HG02642 (cell line): Measurements from ENCODE around the gene PATL1.
A peak's percentile ranks its signal among the peaks of the same experiment; 100 is the strongest.

ENCODE experiments used
- ATAC-seq: cut with Tn5 transposase; IDR thresholded peaks from one replicate; pipeline ENCODE4 v1.9.1; 2021; ENCODE audit warnings: mild to moderate bottlenecking; ENCODE audit not compliant: unreplicated experiment, poor library complexity

Gene PATL1

GRCh38 chr11:59615637-59616395 lies 53.0 kb downstream of the PATL1 start, which contains the start of gene OSBP:
Gene OSBP, minus strand, starts transcription at chr11:59615774. Its CDS starts 110 bp downstream, at chr11:59615664.
- ATAC-seq = peak; percentile 90

- ATAC-seq = peak; percentile 10
Measured at GRCh38 chr11:59615120-59615636, 53.7 kb downstream of the PATL1 start.

GRCh38 chr11:59614277-59615119 lies 54.3 kb downstream of the PATL1 start:
- no peak for ATAC-seq

- ATAC-seq = no peak
Measured at GRCh38 chr11:59611570-59612565, 57.0 kb downstream of the PATL1 start.

- no peak for ATAC-seq
Measured at GRCh38 chr11:59610289-59610688, 58.5 kb downstream of the PATL1 start.

GRCh38 chr11:59607703-59608454 lies 61.0 kb downstream of the PATL1 start:
- ATAC-seq = no peak

- no peak for ATAC-seq
Measured at GRCh38 chr11:59602432-59602831, 66.4 kb downstream of the PATL1 start.

GRCh38 chr11:59601788-59602187 lies 67.0 kb downstream of the PATL1 start:
- ATAC-seq = no peak

- no peak for ATAC-seq
Measured at GRCh38 chr11:59600636-59601035, 68.2 kb downstream of the PATL1 start.

GRCh38 chr11:59600234-59600633 lies 68.6 kb downstream of the PATL1 start:
- no peak for ATAC-seq

GRCh38 chr11:59598961-59599360 lies 69.9 kb downstream of the PATL1 start:
- no peak for ATAC-seq
